Right forelimb (tissue), 1 donor: Measurements from ENCODE around the gene RNF26.
A peak's percentile ranks its signal among the peaks of the same experiment; 100 is the strongest.
"Not testable (repeated sequence)": the region's sequence is repeated elsewhere in the genome, so short reads cannot be mapped to it uniquely, and the experiment has no call there.

Source experiments
- DNase-seq: peaks from one replicate; pipeline ENCODE4 v3.0.0-alpha.2; 2018

The RNF26 gene

DNA sequence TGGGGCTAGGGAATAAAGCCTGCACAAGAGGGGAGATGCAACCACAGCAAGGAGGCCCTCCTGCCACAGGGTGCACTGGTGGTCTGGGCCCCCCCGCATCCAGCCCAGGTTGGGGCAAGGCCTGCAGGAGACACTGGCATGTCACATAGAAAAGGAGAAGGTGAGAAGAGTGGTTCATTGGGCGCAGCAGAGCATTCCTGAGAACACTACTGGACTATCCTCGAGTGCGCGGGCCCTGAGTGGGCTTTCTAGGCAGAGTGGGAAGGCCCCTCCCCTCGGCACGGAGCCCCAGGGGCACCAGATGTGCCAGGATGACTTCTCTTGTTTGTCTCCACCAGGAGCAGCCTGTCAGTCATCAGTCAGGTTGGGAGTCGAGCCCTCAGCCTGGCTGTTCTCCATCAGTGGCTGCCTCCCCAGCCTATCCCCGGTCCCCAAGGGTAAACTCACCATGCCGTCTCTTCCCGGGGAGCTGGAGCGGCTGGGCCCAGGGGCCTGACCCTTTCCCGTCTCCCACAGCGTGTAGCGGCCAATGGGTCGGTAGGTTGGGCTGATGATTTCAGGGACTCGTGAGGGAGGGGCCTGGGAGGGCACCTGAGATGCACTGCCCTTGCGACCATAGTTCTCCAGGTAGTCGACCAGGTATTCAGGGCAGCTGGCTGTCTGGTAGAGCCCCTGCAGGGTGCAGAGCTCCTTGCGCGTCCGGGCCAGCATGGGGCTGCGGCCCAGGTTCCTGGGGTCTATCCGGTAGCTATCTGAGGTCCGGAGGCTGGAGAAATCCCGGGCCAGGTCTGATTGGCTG is 38.1 kb downstream of the RNF26 start:
- no peak for DNase-seq

DNA sequence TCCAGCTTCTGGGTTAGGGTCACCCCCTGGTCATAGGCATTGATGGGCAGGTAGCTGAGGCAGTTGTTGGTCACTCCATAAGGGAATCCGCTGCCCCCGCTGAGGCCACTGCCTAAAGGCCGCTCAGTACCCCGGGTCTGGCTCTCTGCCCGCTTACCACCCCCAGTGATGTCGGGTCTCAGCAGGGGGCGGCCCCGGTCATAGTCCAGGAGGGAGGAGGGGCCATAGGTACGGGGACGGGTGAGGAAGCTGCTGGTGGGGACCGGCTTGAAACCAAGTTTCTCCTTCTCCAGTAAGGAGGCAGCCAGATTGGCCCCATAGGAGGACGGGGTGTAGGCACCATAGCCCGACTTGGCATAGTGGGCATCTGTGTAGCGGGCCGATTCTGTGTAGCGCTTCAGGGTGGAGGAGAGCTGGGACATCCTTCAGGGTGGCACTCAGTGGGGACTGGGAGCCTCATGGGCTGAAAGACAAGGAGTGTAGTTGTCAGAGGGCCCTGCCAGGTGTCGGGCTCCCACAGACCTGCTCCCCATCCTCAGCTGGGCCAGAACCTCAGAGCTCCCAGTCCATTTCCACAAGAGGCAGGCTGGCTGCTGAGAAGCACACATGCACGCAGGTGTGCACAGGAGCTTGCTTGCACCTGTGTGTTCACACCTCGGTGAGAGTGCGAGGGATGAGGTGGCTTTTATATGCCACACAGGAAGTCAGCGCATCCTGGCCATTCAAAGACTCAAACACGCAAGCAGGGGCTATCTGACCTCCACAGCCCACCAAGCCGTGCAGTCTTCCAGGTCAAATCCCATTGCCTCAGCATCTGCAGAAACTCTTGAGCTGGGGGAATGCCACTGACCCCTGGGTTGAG is 39.0 kb downstream of the RNF26 start:
- DNase-seq = no peak

DNA sequence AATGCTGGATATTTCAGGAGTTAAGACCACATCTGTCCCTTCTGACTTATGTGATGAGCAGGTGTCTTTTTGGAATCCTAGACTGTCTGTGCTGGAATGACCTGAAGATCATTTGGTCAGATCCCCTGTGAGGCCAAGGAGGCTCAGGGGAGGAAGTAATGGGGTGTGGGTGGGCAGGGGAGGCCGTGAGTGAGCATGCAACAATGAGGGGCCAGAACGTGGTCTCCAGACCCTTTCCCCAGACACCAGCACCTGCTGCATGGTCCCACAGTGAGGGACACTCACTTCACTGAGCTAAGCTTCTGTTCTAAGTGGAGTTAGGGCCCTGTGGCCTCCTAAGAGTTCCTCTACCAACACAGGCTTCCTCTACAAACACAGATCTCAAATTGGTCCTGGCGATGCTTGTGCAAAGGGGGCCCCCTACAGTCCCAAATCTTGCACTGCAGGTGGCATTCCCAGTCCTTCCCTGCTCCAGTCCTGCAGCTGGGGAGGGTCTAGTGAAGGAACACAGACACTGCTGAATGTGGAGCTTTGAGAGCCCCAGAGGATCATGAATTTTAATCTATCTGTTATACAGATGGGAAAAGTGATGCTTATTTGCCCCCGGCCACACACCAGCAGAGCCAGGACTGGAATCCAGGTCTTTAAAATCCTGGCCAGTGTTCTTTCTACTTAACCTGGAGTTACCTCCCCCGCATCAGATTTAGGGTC is 39.7 kb downstream of the RNF26 start:
- peak; percentile 88 for DNase-seq

DNA sequence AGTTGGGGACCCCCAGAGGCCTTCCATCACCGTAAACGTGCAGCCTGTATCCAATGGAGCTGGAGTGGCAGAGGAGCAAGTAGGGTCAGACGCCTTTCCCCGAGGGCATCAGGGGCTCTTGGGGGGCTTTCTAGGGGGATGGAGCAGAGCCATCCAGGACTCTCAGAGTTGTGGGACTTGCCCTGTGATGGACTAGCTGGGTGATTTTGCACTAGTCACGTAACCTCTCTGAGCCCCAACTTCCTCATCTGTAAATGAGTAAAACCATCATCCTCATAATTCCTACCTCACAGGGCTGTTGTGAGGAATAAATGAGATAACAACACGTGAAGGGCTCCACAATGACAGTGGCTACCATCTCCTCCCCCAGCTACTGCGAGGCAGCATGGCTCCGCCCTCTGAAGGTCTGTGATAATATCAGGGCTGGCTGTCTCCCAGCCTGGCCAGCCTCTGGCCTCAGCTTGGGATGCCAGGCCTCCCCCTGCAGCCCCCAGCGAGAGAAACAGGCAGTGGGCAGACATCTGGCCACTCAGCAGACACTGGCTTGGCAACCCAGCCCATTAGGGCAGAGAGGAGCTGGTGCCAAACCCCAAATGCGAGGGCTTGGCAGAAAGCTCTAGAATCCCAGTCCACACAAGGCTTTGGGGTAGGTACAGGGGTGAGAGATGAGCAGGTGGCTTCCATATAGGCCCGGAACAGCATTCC is 40.5 kb downstream of the RNF26 start:
- DNase-seq = no peak

DNA sequence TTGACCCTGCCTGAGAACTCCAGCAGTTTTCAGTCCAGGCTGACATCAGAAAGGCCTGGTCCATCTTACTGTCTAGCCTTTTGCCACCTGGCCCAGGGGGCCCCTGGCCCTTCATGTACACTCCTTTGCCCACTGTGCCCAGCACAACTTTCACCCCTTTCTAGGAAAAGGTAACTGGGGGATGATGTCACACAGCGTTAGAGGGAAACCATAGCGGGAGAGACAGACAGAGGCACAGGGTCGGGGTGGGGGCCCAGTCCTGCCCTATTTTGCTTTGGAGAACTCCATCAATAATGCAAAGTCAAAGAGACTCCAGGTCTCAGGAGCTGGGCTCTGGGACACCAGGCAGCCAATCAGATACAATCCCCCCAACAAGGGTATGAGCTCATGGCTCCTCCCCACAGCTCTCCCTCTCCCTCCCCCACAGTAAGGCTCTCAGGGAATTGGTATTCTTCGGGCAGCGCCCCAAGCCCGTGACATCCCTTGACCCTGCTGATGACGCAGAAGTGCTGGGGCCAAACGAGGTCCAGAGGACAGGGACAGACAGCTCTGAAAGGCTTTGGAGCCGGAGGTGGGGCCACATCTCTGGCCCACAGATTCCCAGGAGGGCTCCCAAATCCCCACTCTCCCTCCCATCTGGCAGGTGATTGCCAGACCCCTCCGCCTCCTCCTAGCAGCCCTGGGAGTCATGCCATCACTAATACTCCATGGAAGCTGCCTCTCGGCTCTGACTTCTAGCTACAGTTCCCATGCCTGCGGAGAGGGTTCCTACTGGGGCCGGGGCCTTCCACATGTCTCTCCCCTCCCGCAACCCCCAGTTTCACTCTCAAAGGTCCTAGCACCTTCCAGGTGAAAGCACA is 41.2 kb downstream of the RNF26 start:
- DNase-seq = peak; percentile 74

DNA sequence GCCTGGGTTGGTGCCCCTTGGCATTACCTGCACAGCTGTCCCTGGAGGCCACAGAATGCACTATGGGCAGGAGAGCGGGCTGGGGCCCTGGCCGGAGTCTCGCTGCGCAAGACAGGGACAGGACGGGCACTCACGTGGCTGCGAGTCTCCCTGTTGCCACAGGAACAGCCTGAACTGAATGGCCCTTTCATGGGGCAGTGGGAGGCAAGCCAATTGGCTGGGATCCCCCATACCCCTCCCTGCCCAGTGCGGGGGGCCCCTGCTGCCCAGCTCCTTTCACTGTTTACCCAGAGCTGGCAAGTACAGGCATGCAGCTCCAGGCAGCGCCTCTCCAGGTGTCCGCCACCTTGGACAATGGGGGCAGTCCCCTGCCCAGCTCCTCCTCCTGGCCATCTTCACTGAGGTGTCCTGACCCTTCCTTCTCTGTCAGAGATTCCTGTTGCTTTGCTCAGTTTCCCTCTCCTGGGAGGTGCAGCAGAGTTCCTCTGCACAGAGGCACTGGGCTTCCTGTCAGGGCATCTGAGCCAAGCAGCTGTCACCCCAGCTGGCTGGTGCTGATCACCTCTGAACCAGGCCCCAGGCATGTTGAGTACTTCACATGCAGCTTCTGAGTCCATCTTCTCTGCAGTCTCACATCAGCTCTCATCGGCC is 42.0 kb downstream of the RNF26 start:
- peak; percentile 83 for DNase-seq

DNA sequence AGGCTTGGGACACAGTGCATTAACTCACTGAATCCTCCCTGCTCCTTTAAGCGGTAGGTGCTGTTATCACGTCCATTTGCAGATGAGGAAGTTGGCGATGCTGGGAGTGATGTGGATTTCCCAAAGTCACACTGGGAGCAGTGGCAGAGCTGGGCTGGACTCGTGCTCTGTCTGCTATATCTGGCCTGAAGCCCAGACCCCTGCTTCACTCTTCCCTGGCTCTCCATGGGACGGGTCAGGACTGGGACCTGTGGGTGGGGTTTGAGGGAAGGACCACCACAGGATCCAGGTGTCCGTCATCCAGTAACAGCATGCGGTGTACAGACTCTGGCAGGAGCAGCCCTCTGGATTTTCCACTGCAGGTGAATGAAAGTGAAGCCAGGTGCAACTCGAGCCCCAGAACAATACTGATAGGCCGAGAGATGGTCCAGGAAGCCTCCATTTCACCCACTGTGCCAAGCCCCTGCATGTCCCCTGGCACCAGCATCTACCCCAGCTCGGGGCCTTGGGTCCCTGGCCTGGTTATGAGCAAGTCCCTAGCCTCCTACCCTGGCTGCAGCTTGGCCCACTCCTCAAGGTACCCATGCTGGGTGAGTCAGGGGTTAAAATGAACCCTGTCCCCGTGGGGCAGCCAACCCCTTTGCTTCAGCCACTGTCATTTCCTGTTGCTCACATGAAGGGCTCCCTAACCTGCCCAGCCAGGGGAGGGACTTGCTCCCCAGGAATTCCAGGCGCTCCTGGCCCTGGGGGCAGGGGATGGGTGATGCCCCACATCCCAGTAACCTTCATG is 43.0 kb downstream of the RNF26 start:
- DNase-seq = no peak

DNA sequence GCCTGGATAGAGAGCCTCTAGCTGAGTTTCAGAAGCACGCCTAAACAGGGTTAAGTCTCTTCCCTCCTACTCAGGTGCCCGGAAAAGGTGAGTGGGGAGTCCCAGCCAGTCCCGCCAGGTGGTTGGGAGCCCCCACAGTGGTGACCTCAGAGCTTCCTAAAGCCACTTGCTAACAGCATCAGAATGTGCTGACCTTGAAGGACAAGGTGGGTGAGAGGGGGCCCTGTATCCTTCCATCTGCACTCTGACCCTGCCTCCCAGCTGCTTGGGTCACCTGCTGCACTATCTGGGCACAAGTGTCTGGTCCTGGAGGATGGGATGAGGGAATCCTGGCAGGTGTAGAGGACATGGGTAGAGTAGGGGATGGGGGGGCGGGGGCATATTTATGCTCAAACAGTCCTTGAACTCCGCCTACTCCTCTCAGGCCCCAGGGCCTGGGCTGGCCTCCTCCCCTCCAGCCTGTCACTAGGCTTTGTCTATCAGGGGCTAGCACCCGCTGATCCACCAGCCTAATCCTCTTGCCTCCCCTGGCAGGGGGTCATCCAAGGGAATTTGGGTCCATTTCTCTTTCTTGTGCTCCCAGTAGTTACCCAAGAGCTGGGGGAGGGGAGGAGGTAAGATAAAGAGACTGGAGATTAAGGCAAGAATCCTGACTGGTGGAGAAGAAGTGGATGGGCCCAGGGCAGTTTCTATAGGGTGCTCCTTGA is 43.8 kb downstream of the RNF26 start:
- no peak for DNase-seq

DNA sequence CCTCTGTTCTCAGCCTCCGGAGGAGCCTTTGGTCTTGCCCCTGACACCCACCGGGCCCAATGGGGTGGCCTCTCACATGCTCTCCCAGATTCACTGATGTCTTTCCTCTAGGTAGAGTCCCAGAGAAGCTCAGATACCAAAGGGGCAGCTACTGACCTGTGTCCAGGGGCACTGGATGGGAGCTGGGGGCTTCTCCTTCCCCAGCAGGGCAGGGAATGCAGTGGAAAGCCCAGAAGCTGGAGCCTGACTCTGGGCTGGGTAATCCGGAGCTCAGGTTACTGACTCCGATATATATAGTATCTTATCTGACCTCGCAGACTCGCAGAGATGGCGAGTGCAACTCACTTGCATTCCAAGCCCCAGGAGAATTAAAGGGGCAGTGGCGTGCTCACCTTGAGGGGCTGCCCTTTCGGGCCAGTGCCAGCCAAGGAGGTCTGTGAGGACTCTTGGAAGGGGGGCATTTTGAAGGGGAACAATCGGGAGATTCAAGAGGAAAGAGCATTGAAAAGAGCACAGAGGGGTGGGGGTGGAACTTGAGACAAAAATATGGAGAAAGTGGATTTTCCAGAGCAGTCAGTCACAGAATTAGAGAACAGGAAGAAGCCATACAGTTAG is 44.6 kb downstream of the RNF26 start:
- no peak for DNase-seq

DNA sequence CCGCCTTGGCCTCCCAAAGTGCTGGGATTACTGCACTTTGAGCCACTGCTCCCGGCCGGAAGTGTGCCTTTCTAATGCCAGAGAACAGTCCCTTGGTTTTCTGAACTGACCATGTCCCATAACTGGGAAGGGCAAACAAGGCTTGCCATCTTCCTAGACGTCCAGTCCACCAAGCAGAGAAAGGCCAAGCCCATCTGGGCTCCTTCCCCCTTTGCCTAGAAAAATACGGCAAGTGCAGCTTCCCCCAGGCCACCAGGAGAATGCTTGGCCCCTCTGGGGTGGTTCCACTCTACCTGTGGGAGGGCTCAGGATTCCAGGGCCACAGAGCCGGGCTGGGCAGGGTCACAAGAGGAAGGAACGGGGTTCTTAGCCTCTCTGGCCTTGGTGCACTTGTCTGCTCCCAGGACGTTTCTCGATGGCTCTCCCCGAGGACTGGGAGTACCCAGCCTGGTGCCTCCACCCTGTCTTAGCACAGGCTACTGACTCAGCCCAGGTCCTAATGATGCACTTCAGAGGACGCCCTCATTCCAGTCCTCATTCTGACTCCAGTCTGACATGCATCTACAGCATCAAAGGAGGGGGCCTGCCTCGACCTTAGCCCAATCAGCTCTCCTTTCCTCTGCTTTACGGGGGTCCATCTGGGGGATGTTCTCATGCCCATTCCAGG is 46.0 kb downstream of the RNF26 start:
- no peak for DNase-seq

DNA sequence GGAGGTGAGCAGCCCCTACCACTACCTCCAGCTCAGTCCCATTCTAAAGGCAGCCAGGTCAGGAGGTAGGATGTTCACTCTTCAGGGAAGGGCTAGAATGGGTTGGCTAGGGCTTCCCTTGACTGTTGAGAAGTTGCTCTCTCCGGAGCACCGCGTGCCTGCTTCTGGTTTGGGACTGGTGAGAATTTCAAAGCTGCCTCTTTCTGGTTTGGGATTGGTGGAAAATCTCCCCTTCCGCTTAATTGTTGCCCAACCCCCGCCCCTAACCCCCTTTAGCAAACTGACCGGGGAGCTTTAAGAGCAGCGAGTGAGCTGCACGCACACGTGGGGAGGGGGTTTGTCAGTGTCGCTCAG is 46.5 kb downstream of the RNF26 start:
- DNase-seq = peak; percentile 55

DNA sequence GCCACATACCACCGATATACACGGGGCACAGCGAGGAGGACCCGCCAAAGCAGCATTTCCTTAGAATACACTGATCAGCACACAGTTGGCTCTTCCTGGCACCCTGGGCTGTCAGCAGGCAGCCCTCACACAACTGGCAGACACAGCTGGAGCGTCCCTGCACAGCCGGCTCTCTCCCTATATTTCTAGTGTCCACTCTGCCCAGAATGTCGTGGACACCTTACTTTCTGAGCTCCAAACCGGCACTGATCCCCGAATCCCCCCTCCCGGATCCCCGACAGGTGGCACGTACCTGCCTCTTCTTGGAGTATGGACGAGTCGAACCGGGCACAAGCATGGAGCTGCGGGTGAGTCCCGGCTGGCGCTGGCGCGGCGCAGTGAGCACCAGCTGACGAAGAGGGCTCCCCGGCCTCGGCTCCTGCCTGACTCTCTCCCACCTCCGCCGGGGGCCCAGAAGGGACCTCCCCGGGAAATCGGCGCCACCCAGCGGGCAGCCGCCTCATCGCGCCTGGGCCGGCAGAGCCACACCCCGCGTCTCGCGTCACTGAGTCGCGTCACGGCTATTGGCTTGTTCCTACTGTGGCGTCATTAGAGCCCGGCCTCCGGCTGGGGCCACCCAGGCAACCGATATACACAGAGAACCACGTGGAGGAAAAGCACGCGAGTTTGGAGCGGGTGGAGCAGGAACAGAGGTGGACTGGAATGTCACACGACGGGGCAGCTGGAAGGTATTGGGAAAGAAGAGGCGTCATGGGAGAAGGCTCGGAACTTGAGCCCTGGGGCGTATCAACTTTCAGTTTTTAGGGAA is 47.1 kb downstream of the RNF26 start, which contains the start of gene USP2:
Gene USP2, minus strand, starts transcription at position 510 of the 808 bp plus-strand sequence. CDS start 8,210 bp downstream, outside the sequence.
- peak; percentile 99 for DNase-seq

DNA sequence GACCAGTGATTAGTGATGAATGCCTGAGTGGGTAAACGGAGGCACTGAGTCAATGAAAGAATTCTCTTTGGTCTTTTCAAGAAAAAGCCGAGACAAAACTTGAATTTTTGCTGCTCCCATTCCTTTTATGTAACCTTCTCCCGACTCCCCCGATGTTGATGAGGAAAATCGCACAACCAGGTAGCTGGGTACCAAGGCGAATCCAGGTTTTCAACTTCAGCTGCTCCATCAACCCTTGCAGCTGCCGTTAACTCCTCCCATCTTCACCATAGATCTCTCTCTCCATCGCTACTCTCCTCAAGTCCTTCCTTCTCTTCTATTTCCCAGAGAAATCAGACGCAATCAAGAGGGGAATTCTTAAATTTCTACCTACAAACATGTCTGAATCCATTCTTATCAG is 47.8 kb downstream of the RNF26 start:
- no peak for DNase-seq

DNA sequence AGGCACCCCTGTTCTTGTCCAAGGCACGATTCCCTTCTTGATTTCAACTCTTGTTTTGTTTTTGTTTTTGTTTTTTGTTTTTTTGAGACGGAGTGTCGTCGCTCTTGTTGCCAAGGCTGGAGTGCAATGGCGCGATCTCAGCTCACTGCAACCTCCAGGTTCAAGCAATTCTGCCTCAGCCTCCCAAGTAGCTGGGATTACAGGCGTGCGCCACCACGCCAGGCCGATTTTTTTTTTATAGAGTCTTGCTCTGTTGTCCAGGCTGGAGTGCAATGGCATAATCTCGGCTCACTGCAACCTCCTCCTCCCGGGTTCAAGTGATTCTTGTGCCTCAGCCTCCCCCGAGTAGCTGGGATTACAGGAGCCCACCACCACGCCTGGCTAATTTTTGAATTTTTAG is 48.2 kb downstream of the RNF26 start:
- DNase-seq = not testable (repeated sequence)

DNA sequence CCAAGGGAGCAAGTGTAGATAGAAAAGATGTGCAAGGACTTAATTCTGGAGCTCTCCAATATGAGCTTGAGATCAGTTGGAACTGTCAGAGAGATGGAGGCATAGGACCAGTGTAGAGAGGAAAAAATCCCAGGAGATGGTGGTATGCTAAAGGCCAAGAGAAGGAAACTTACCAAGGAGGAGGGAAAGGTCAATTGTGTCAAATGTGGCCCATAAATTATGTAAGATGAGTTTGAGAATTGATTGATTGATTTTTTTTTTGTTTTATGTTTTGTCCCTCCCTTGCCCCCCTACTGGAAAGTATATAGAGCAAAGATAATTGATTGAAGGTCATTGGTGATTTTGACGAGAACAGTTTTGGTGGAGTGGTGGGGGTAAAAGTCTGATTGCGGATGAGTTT is 50.0 kb downstream of the RNF26 start:
- DNase-seq = no peak
